Measurements from ENCODE around the gene GALK1. TPM values are rescaled to one million over a fixed set of nuclear protein-coding genes. Genes with fewer than 3 reads are reported as not detected.
"Not testable (repeated sequence)": the region's sequence is repeated elsewhere in the genome, so short reads cannot be mapped to it uniquely, and the experiment has no call there.

Gene GALK1
- total RNA-seq, result 10 to 100 TPM; 46.1 to 53.7 TPM

GRCh38 chr17:75764711-75765421, at the start of gene GALK1:
Gene GALK1 (minus strand): TSS chr17:75765192. CDS start chr17:75765136, 56 bp downstream.
- H3K4me1 Mint-ChIP-seq, result peaks cover 11% of the 10 kb centered on the region
- ATAC-seq (peak; percentile 94), DNase-seq (peak; percentile 85)
- no peaks in the 10 kb centered on the region for H3K9me3 Mint-ChIP-seq (ENCODE audit: low read depth)
- no peaks in the 10 kb centered on the region for H3K36me3 Mint-ChIP-seq
- peak within 1 kb of the TSS; percentile 70 for H3K27ac Mint-ChIP-seq
- H3K27me3 Mint-ChIP-seq, result no peaks in the 10 kb centered on the region
- H3K4me3 Mint-ChIP-seq, result peak within 1 kb of the TSS; percentile 76
- CTCF ChIA-PET, result interaction anchor here (0.6 to 7.4 kb wide), 34 partner anchors 9 to 523 kb away, joined by 3 to 87 read pairs (median 6); partner anchors contain the start of genes ITGB4, RECQL5, SAP30BP and SMIM5

DNA sequence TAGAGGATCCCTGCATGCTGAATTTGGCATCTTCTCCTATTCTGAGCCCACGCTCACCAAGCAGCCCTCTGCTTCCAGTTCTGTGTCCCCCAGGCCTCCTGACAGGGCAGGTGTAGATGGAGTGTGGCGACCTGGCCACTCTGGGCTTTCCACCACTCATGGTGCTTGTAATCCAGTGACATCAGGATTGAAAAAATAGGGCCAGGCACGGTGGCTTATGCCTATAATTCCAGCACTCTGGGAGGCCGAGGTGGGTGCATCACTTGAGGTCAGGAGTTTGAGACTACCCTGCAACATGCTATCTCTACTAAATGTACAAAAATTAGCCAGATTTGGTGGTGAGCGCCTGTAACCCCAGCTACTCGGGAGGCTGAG, 49.0 kb upstream of the GALK1 start:
- H3K4me1 Mint-ChIP-seq, result no peaks in the 10 kb centered on the region
- no peaks in the 10 kb centered on the region for H3K27me3 Mint-ChIP-seq
- H3K4me3 Mint-ChIP-seq, result no peak overlapping the region
- H3K9me3 Mint-ChIP-seq (ENCODE audit: low read depth), result no peaks in the 10 kb centered on the region
- H3K27ac Mint-ChIP-seq, result no peak overlapping the region
- no peak for ATAC-seq
- DNase-seq, result no peak
- CTCF ChIA-PET, result interaction anchor here (0.7 to 1.3 kb wide), 5 partner anchors 13 to 64 kb away, joined by 3 to 5 read pairs (median 4); no protein-coding TSS in a partner anchor
- peaks cover 4% of the 10 kb centered on the region for H3K36me3 Mint-ChIP-seq

- Mint-ChIP-seq H3K4me3 (no peak overlapping the region), H3K4me1 (no peaks in the 10 kb centered on the region), H3K36me3 (peaks cover 1% of the 10 kb centered on the region), H3K9me3 (ENCODE audit: low read depth) (no peaks in the 10 kb centered on the region), H3K27me3 (no peaks in the 10 kb centered on the region), H3K27ac (no peak overlapping the region)
- CTCF ChIA-PET, result interaction anchor here (0.7 to 1.3 kb wide), 4 partner anchors 14 to 63 kb away, joined by 3 to 4 read pairs (median 3); no protein-coding TSS in a partner anchor
- ATAC-seq, result no peak
- no peak for DNase-seq
Observed at GRCh38 chr17:75813081-75814020, 48.4 kb upstream of the GALK1 start.

DNA sequence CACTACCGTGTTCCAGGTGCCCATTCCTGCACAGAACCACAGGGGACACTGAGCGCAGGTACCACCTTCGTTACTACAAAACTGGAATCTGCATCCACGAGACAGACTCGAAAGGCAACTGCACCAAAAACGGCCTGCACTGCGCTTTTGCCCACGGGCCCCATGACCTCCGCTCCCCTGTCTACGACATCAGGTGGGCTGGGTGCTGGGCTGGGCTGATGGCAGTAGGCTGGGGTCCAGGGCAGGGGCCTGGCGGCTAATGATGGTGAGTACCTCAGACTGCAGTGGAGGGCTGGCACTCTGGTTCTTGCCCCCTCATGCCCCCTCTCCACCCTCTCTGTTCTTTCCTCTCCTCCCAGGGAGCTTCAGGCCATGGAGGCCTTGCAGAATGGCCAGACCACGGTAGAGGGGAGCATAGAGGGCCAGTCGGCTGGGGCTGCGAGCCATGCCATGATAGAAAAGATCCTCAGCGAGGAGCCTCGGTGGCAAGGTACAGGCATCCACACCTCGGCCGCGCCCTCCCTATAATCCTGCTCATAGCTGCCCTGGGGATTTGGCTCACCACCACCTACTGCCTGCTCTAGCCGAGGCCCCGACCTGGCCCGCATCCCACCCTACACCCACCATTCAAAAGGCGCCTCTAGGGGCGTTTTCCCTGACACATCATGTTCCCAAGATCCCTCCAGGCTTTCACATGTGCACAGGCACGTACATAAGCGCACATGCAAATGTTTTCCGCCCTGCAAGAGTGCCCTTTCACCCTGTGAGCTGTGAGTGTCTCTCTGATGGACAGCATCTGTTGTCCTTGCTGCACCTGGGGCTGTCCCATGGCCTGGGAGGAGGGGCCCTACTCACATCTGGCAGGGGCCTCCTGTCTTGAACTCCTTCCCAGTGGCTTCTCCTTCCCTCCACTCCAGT, 47.4 kb upstream of the GALK1 start:
- Mint-ChIP-seq H3K27me3 (no peaks in the 10 kb centered on the region), H3K27ac (no peak overlapping the region), H3K4me1 (no peaks in the 10 kb centered on the region), H3K9me3 (ENCODE audit: low read depth) (no peaks in the 10 kb centered on the region), H3K36me3 (peaks cover 1% of the 10 kb centered on the region), H3K4me3 (no peak overlapping the region)
- CTCF ChIA-PET, result interaction anchor here (1.0 to 1.3 kb wide), 2 partner anchors 15 to 20 kb away, joined by 3 read pairs; no protein-coding TSS in a partner anchor
- no peak for DNase-seq
- no peak for ATAC-seq

GRCh38 chr17:75811174-75811573, 46.2 kb upstream of the GALK1 start:
- ATAC-seq, result no peak
- no peak overlapping the region for H3K4me3 Mint-ChIP-seq
- peaks cover 1% of the 10 kb centered on the region for H3K36me3 Mint-ChIP-seq
- H3K4me1 Mint-ChIP-seq, result no peaks in the 10 kb centered on the region
- no peak overlapping the region for H3K27ac Mint-ChIP-seq
- CTCF ChIA-PET, result no interaction called here
- no peaks in the 10 kb centered on the region for H3K9me3 Mint-ChIP-seq (ENCODE audit: low read depth)
- H3K27me3 Mint-ChIP-seq, result no peaks in the 10 kb centered on the region
- DNase-seq, result no peak

GRCh38 chr17:75810756-75811155, 45.8 kb upstream of the GALK1 start:
- not testable (repeated sequence) for H3K27me3 Mint-ChIP-seq; H3K4me3 Mint-ChIP-seq; H3K4me1 Mint-ChIP-seq; DNase-seq; H3K27ac Mint-ChIP-seq; H3K9me3 Mint-ChIP-seq (ENCODE audit: low read depth); H3K36me3 Mint-ChIP-seq; ATAC-seq
- CTCF ChIA-PET, result interaction anchor here (0.6 kb wide), 1 partner anchor 299 kb away, joined by 3 read pairs; no protein-coding TSS in a partner anchor

DNA sequence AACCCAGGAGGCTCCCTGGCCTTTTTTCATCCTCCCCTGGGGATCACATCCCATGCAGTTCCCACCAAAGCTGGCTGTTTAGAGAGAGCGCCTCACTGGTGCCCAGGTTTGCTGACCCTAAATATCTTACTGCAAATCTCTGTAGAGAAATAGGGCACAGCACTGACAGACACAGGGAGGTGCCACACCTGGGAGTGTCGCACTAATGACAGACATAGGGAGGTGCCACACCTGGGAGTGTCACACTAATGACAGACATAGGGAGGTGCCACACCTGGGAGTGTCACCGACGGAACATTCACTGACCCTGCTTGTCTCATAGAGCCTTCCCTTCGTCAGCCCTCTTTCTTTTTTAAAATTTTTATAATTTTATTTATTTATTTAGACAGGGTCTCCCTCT, 45.2 kb upstream of the GALK1 start:
- Mint-ChIP-seq H3K4me1 (no peaks in the 10 kb centered on the region), H3K9me3 (ENCODE audit: low read depth) (no peaks in the 10 kb centered on the region), H3K27ac (no peak overlapping the region), H3K4me3 (no peak overlapping the region), H3K36me3 (peaks cover 1% of the 10 kb centered on the region), H3K27me3 (no peaks in the 10 kb centered on the region)
- CTCF ChIA-PET, result interaction anchor here (0.6 kb wide), 1 partner anchor 299 kb away, joined by 3 read pairs; no protein-coding TSS in a partner anchor
- DNase-seq (no peak), ATAC-seq (no peak)

DNA sequence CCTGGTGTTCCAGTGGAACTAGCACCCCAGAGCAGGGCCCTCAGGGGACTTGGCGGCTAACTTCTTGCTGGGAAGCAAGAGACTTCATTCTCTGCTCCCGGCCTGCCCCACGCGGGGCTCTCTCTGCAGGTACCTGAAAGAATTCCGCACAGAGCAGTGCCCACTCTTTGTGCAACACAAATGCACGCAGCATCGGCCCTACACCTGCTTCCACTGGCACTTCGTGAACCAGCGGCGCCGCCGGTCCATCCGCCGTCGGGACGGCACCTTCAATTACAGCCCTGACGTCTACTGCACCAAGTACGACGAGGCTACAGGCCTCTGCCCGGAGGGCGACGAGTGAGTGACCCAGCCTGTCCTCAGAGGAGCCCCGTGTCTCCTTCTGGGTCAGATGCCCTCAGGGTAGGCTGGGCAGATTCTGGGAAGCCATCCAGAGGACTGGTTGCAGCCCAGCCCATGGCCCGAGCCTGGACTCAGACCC, 44.7 kb upstream of the GALK1 start:
- Mint-ChIP-seq H3K36me3 (peaks cover 1% of the 10 kb centered on the region), H3K4me3 (no peak overlapping the region), H3K9me3 (ENCODE audit: low read depth) (no peaks in the 10 kb centered on the region), H3K4me1 (no peaks in the 10 kb centered on the region), H3K27me3 (no peaks in the 10 kb centered on the region), H3K27ac (no peak overlapping the region)
- CTCF ChIA-PET, result no interaction called here
- ATAC-seq, result no peak
- no peak for DNase-seq

DNA sequence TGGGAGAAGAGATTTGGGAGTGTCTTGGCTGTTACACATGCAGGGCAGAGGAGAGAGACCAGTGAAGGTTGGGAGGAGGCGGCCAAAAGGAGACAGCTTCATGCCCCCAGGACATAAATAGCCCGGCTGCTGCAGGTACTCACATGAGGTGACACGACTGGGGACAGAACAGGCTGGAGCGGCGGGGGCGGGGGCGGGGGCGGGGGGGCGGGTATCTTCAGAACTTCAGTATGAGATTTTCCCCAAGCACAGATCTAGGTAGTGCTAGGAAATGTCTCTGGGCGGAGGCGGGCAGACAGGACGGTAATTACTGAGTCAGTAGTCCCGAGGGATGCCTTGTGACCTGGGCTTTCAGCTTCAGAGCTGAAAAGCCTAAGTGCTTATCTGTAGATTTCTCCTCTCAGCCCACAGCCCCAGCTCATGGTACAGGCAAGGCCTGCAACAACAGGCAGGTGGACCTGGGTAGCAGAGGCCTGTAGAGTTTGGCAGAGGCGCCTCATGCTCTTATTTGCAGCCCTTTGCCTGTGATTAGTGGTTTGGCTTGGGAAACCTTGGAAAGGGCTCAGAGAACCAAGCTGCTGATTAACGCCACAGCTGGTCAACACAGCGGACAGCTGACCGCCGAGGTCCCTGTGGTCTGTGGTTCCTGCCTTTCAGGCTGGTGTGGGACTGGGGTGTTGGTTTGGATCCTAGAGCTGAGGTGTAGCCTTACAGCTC, 44.1 kb upstream of the GALK1 start:
- Mint-ChIP-seq H3K36me3 (no peaks in the 10 kb centered on the region), H3K9me3 (ENCODE audit: low read depth) (no peaks in the 10 kb centered on the region), H3K27ac (no peak overlapping the region), H3K4me1 (peaks cover 1% of the 10 kb centered on the region), H3K4me3 (no peak overlapping the region), H3K27me3 (no peaks in the 10 kb centered on the region)
- no peak for ATAC-seq
- CTCF ChIA-PET, result interaction anchor here (1.4 kb wide), 1 partner anchor 31 kb away, joined by 3 read pairs; no protein-coding TSS in a partner anchor
- no peak for DNase-seq

- ATAC-seq (no peak), DNase-seq (no peak)
- Mint-ChIP-seq H3K4me3 (no peak overlapping the region), H3K27ac (peak overlapping the region; percentile 72), H3K9me3 (ENCODE audit: low read depth) (no peaks in the 10 kb centered on the region), H3K4me1 (peaks cover 6% of the 10 kb centered on the region), H3K27me3 (no peaks in the 10 kb centered on the region), H3K36me3 (no peaks in the 10 kb centered on the region)
- CTCF ChIA-PET, result interaction anchor here (1.4 kb wide), 1 partner anchor 31 kb away, joined by 3 read pairs; no protein-coding TSS in a partner anchor
Observed at GRCh38 chr17:75808549-75808904, 43.5 kb upstream of the GALK1 start.

GRCh38 chr17:75807861-75808260, 42.9 kb upstream of the GALK1 start:
- ATAC-seq, result no peak
- H3K9me3 Mint-ChIP-seq (ENCODE audit: low read depth), result no peaks in the 10 kb centered on the region
- no peak overlapping the region for H3K27ac Mint-ChIP-seq
- no peak overlapping the region for H3K4me3 Mint-ChIP-seq
- no peaks in the 10 kb centered on the region for H3K36me3 Mint-ChIP-seq
- DNase-seq, result no peak
- H3K4me1 Mint-ChIP-seq, result peaks cover 11% of the 10 kb centered on the region
- H3K27me3 Mint-ChIP-seq, result no peaks in the 10 kb centered on the region
- CTCF ChIA-PET, result interaction anchor here (1.4 kb wide), 2 partner anchors 12 to 30 kb away, joined by 3 read pairs; no protein-coding TSS in a partner anchor

Measured in activated CD8-positive, alpha-beta memory T cell treated with anti-CD3 and anti-CD28 coated beads, Interleukin-2, amount 10 ng/mL, durations not matched to agents 7 days and 5 days (primary cell).